Measurements from ENCODE around the gene CAMTA1.

GRCh38 chr1:7313826-7314225 is 528.6 kb downstream of the CAMTA1 start:
- TF ChIP-seq, protein P1, sequence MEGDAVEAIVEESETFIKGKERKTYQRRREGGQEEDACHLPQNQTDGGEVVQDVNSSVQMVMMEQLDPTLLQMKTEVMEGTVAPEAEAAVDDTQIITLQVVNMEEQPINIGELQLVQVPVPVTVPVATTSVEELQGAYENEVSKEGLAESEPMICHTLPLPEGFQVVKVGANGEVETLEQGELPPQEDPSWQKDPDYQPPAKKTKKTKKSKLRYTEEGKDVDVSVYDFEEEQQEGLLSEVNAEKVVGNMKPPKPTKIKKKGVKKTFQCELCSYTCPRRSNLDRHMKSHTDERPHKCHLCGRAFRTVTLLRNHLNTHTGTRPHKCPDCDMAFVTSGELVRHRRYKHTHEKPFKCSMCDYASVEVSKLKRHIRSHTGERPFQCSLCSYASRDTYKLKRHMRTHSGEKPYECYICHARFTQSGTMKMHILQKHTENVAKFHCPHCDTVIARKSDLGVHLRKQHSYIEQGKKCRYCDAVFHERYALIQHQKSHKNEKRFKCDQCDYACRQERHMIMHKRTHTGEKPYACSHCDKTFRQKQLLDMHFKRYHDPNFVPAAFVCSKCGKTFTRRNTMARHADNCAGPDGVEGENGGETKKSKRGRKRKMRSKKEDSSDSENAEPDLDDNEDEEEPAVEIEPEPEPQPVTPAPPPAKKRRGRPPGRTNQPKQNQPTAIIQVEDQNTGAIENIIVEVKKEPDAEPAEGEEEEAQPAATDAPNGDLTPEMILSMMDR (optimal IDR thresholded peaks at IDR 0.05 in 1 of 3, IDR thresholded peaks at IDR 0.05 in 1 of 3, conservative IDR thresholded peaks at IDR 0.05 in 1 of 3; ENCODE audit: extremely low read depth in 1 of 3, insufficient read depth in 2 of 3, low read length in 3 of 3): no peak
- TF ChIP-seq EZH2 (IDR thresholded peaks at IDR 0.05; ENCODE audit: low read length): no peak

All from keratinocyte (primary cell).